Activated CD4-positive, alpha-beta T cell treated with anti-CD3 and anti-CD28 coated beads, Interleukin-2, amount 10 ng/mL, durations not matched to agents 24 days and 14 days (primary cell): Measurements from ENCODE around the gene MACROD2. TPM values are rescaled to one million over a fixed set of nuclear protein-coding genes. Genes with fewer than 3 reads are reported as not detected.

Source experiments
- DNase-seq: peaks from one replicate; pipeline ENCODE4 v3.0.0; 2022
- H3K27ac Mint-ChIP-seq: one replicate; pipeline ENCODE4 v1.8.0; 2022; ENCODE audit warnings: mild to moderate bottlenecking, mixed read lengths
- H3K27me3 Mint-ChIP-seq: one replicate; pipeline ENCODE4 v1.8.0; 2022; ENCODE audit warnings: mixed read lengths
- H3K36me3 Mint-ChIP-seq: one replicate; pipeline ENCODE4 v1.8.0; 2022; ENCODE audit warnings: low read depth, mild to moderate bottlenecking, mixed read lengths
- H3K4me1 Mint-ChIP-seq: one replicate; pipeline ENCODE4 v1.8.0; 2021; ENCODE audit warnings: mixed read lengths
- H3K4me3 Mint-ChIP-seq: one replicate; pipeline ENCODE4 v1.8.0; 2022; ENCODE audit warnings: mild to moderate bottlenecking, moderate library complexity, mixed read lengths
- H3K9me3 Mint-ChIP-seq: one replicate; pipeline ENCODE4 v1.8.0; 2021; ENCODE audit warnings: mixed read lengths
- intact Hi-C: fragments of 100-400 bp; cut with micrococcal nuclease; formaldehyde crosslinking; loops from one replicate; pipeline ENCODE4 v1.15.1; 2023
- total RNA-seq: library from RNA; stranded (reverse); gene quantifications from 2 replicates; pipeline ENCODE4 v1.2.3, GENCODE V29; 2022

Gene MACROD2
- total RNA-seq, 1 donor from 2014 or later = not detected

GRCh38 chr20:14883324-14883723 lies 888.0 kb downstream of the MACROD2 start:
- intact Hi-C loops = no loop called here
- no peak for DNase-seq
- no peak overlapping the region for H3K4me3 Mint-ChIP-seq
- no peaks in the 10 kb centered on the region for H3K36me3 Mint-ChIP-seq
- no peak overlapping the region for H3K27ac Mint-ChIP-seq
- no peaks in the 10 kb centered on the region for H3K4me1 Mint-ChIP-seq
- H3K9me3 Mint-ChIP-seq = peaks cover 7% of the 10 kb centered on the region
- H3K27me3 Mint-ChIP-seq = no peaks in the 10 kb centered on the region

- no peak for DNase-seq
- Mint-ChIP-seq H3K4me1 (no peaks in the 10 kb centered on the region), H3K36me3 (no peaks in the 10 kb centered on the region), H3K4me3 (no peak overlapping the region), H3K9me3 (peaks cover 12% of the 10 kb centered on the region), H3K27ac (no peak overlapping the region), H3K27me3 (no peaks in the 10 kb centered on the region)
- intact Hi-C loops = no loop called here
Measured at GRCh38 chr20:14885661-14886060, 890.3 kb downstream of the MACROD2 start.

- Mint-ChIP-seq H3K27me3 (no peaks in the 10 kb centered on the region), H3K36me3 (no peaks in the 10 kb centered on the region), H3K4me1 (no peaks in the 10 kb centered on the region), H3K4me3 (no peak overlapping the region), H3K27ac (no peak overlapping the region), H3K9me3 (peaks cover 8% of the 10 kb centered on the region)
- intact Hi-C loops = no loop called here
- DNase-seq = no peak
Measured at GRCh38 chr20:14888134-14888533, 892.8 kb downstream of the MACROD2 start.

- Mint-ChIP-seq H3K36me3 (no peaks in the 10 kb centered on the region), H3K27ac (no peak overlapping the region), H3K4me1 (no peaks in the 10 kb centered on the region), H3K4me3 (no peak overlapping the region), H3K27me3 (no peaks in the 10 kb centered on the region), H3K9me3 (peaks cover 8% of the 10 kb centered on the region)
- intact Hi-C loops = no loop called here
- no peak for DNase-seq
Measured at GRCh38 chr20:14889496-14890255, 894.4 kb downstream of the MACROD2 start.

- Mint-ChIP-seq H3K27me3 (no peaks in the 10 kb centered on the region), H3K36me3 (no peaks in the 10 kb centered on the region), H3K9me3 (peaks cover 13% of the 10 kb centered on the region), H3K4me1 (no peaks in the 10 kb centered on the region), H3K27ac (no peak overlapping the region), H3K4me3 (no peak overlapping the region)
- no peak for DNase-seq
- intact Hi-C loops = no loop called here
Measured at GRCh38 chr20:14890713-14891112, 895.4 kb downstream of the MACROD2 start.

- Mint-ChIP-seq H3K9me3 (peaks cover 13% of the 10 kb centered on the region), H3K27ac (no peak overlapping the region), H3K36me3 (no peaks in the 10 kb centered on the region), H3K4me3 (no peak overlapping the region), H3K27me3 (no peaks in the 10 kb centered on the region), H3K4me1 (no peaks in the 10 kb centered on the region)
- no peak for DNase-seq
- intact Hi-C loops = no loop called here
Measured at GRCh38 chr20:14892782-14893181, 897.5 kb downstream of the MACROD2 start.

GRCh38 chr20:14896569-14896968 lies 901.3 kb downstream of the MACROD2 start:
- Mint-ChIP-seq H3K9me3 (peaks cover 9% of the 10 kb centered on the region), H3K36me3 (no peaks in the 10 kb centered on the region), H3K4me3 (no peak overlapping the region), H3K4me1 (no peaks in the 10 kb centered on the region), H3K27me3 (no peaks in the 10 kb centered on the region), H3K27ac (no peak overlapping the region)
- no peak for DNase-seq
- intact Hi-C loops = no loop called here

GRCh38 chr20:14897608-14898007 lies 902.3 kb downstream of the MACROD2 start:
- intact Hi-C loops = no loop called here
- DNase-seq = no peak
- H3K27me3 Mint-ChIP-seq = no peaks in the 10 kb centered on the region
- no peak overlapping the region for H3K4me3 Mint-ChIP-seq
- no peak overlapping the region for H3K27ac Mint-ChIP-seq
- H3K9me3 Mint-ChIP-seq = peaks cover 13% of the 10 kb centered on the region
- no peaks in the 10 kb centered on the region for H3K4me1 Mint-ChIP-seq
- H3K36me3 Mint-ChIP-seq = no peaks in the 10 kb centered on the region

GRCh38 chr20:14902432-14903089 lies 907.2 kb downstream of the MACROD2 start:
- H3K27ac Mint-ChIP-seq = no peak overlapping the region
- H3K9me3 Mint-ChIP-seq = peaks cover 9% of the 10 kb centered on the region
- H3K36me3 Mint-ChIP-seq = no peaks in the 10 kb centered on the region
- H3K4me3 Mint-ChIP-seq = no peak overlapping the region
- intact Hi-C loops = no loop called here
- DNase-seq = no peak
- H3K27me3 Mint-ChIP-seq = no peaks in the 10 kb centered on the region
- no peaks in the 10 kb centered on the region for H3K4me1 Mint-ChIP-seq

GRCh38 chr20:14906908-14907434 lies 911.7 kb downstream of the MACROD2 start:
- no peaks in the 10 kb centered on the region for H3K36me3 Mint-ChIP-seq
- H3K27me3 Mint-ChIP-seq = no peaks in the 10 kb centered on the region
- H3K9me3 Mint-ChIP-seq = peaks cover 9% of the 10 kb centered on the region
- no peaks in the 10 kb centered on the region for H3K4me1 Mint-ChIP-seq
- no peak overlapping the region for H3K27ac Mint-ChIP-seq
- DNase-seq = no peak
- H3K4me3 Mint-ChIP-seq = no peak overlapping the region
- intact Hi-C loops = no loop called here

GRCh38 chr20:14910126-14910525 lies 914.8 kb downstream of the MACROD2 start:
- intact Hi-C loops = no loop called here
- Mint-ChIP-seq H3K27me3 (no peaks in the 10 kb centered on the region), H3K4me3 (no peak overlapping the region), H3K27ac (no peak overlapping the region), H3K4me1 (no peaks in the 10 kb centered on the region), H3K9me3 (peaks cover 6% of the 10 kb centered on the region), H3K36me3 (no peaks in the 10 kb centered on the region)
- no peak for DNase-seq

- no peaks in the 10 kb centered on the region for H3K36me3 Mint-ChIP-seq
- no peak overlapping the region for H3K4me3 Mint-ChIP-seq
- DNase-seq = no peak
- intact Hi-C loops = no loop called here
- no peaks in the 10 kb centered on the region for H3K27me3 Mint-ChIP-seq
- peaks cover 8% of the 10 kb centered on the region for H3K9me3 Mint-ChIP-seq
- no peaks in the 10 kb centered on the region for H3K4me1 Mint-ChIP-seq
- H3K27ac Mint-ChIP-seq = no peak overlapping the region
Measured at GRCh38 chr20:14913896-14914620, 918.7 kb downstream of the MACROD2 start.

- no peaks in the 10 kb centered on the region for H3K36me3 Mint-ChIP-seq
- no peaks in the 10 kb centered on the region for H3K27me3 Mint-ChIP-seq
- DNase-seq = no peak
- H3K4me3 Mint-ChIP-seq = no peak overlapping the region
- no peaks in the 10 kb centered on the region for H3K4me1 Mint-ChIP-seq
- H3K27ac Mint-ChIP-seq = no peak overlapping the region
- peaks cover 8% of the 10 kb centered on the region for H3K9me3 Mint-ChIP-seq
- intact Hi-C loops = no loop called here
Measured at GRCh38 chr20:14914633-14915032, 919.3 kb downstream of the MACROD2 start.

GRCh38 chr20:14915356-14915755 lies 920.0 kb downstream of the MACROD2 start:
- Mint-ChIP-seq H3K36me3 (no peaks in the 10 kb centered on the region), H3K4me3 (no peak overlapping the region), H3K27me3 (no peaks in the 10 kb centered on the region), H3K4me1 (no peaks in the 10 kb centered on the region), H3K9me3 (peaks cover 8% of the 10 kb centered on the region), H3K27ac (no peak overlapping the region)
- intact Hi-C loops = no loop called here
- DNase-seq = no peak
